ENCODE results near the gene SCARB1.
"Not testable (repeated sequence)": the region's sequence is repeated elsewhere in the genome, so short reads cannot be mapped to it uniquely, and the experiment has no call there.

The SCARB1 gene

GRCh38 chr12:124863416-124864325, at the start of gene SCARB1:
Gene SCARB1, minus strand, starts transcription at chr12:124863864. Its CDS starts 144 bp downstream, at chr12:124863720.
- DNase-seq: peak; percentile 89

GRCh38 chr12:124912529-124913287, 49.0 kb upstream of the SCARB1 start:
- not testable (repeated sequence) for DNase-seq

- DNase-seq: not testable (repeated sequence)
Observed at GRCh38 chr12:124911521-124911920, 47.9 kb upstream of the SCARB1 start.

GRCh38 chr12:124910561-124911478, 47.2 kb upstream of the SCARB1 start:
- no peak for DNase-seq

- DNase-seq: no peak
Observed at GRCh38 chr12:124909831-124910560, 46.3 kb upstream of the SCARB1 start.

- peak; percentile 98 for DNase-seq
Observed at GRCh38 chr12:124906606-124907261, 43.1 kb upstream of the SCARB1 start.

GRCh38 chr12:124904306-124905098, 40.8 kb upstream of the SCARB1 start:
- DNase-seq: peak; percentile 67

GRCh38 chr12:124902916-124903315, 39.3 kb upstream of the SCARB1 start:
- DNase-seq: no peak

GRCh38 chr12:124901003-124901402, 37.3 kb upstream of the SCARB1 start:
- DNase-seq: no peak

- DNase-seq: not testable (repeated sequence)
Observed at GRCh38 chr12:124900345-124900795, 36.7 kb upstream of the SCARB1 start.

- DNase-seq: no peak
Observed at GRCh38 chr12:124898923-124899294, 35.2 kb upstream of the SCARB1 start.

- no peak for DNase-seq
Observed at GRCh38 chr12:124898200-124898922, 34.7 kb upstream of the SCARB1 start.

- no peak for DNase-seq
Observed at GRCh38 chr12:124896461-124896860, 32.8 kb upstream of the SCARB1 start.

GRCh38 chr12:124893792-124894516, 30.3 kb upstream of the SCARB1 start:
- DNase-seq: no peak

- DNase-seq: no peak
Observed at GRCh38 chr12:124888260-124888659, 24.6 kb upstream of the SCARB1 start.

GRCh38 chr12:124887766-124888165, 24.1 kb upstream of the SCARB1 start:
- DNase-seq: not testable (repeated sequence)

- DNase-seq: no peak
Observed at GRCh38 chr12:124884587-124885438, 21.1 kb upstream of the SCARB1 start.

All from eye (tissue), 1 donor.